GM19468 (cell line): ENCODE measurements around the gene B3GNT2.
"Not testable (repeated sequence)": the region's sequence is repeated elsewhere in the genome, so short reads cannot be mapped to it uniquely, and the experiment has no call there.

ENCODE experiments used
- ATAC-seq: cut with Tn5 transposase; IDR thresholded peaks from one replicate; pipeline ENCODE4 v1.9.1; 2021; ENCODE audit warnings: mild to moderate bottlenecking, moderate library complexity, moderate number of reproducible peaks; ENCODE audit not compliant: unreplicated experiment; ENCODE audit errors: extremely low read depth

B3GNT2 gene, protein sequence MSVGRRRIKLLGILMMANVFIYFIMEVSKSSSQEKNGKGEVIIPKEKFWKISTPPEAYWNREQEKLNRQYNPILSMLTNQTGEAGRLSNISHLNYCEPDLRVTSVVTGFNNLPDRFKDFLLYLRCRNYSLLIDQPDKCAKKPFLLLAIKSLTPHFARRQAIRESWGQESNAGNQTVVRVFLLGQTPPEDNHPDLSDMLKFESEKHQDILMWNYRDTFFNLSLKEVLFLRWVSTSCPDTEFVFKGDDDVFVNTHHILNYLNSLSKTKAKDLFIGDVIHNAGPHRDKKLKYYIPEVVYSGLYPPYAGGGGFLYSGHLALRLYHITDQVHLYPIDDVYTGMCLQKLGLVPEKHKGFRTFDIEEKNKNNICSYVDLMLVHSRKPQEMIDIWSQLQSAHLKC

GRCh38 chr2:62195421-62196277, at the start of gene B3GNT2:
B3GNT2 (plus strand) TSS chr2:62196115; CDS start chr2:62222221, 26,106 bp downstream.
- peak; percentile 38 for ATAC-seq

GRCh38 chr2:62146790-62147189, 49.1 kb upstream of the B3GNT2 start:
- not testable (repeated sequence) for ATAC-seq

- ATAC-seq, result no peak
Measured at GRCh38 chr2:62147610-62148301, 48.2 kb upstream of the B3GNT2 start.

DNA sequence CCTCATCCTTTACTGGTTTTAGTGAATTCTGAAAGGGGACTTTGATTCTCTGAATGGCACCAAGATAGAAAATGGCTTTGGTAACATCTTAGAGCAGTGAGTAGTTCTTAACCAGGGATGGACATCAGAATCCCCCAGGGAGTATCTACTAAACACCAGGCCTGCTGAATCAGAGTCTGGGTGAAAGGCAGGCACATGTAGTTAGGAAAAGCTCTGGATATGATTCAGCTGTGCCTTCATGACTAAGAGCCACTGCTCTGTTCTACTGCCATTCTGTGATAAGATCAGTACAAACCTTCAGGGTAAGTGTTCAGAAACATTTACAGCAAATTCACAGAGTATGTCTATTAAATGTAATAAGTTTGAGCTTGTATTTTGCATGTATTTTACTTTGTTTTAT, 46.2 kb upstream of the B3GNT2 start:
- ATAC-seq, result no peak

DNA sequence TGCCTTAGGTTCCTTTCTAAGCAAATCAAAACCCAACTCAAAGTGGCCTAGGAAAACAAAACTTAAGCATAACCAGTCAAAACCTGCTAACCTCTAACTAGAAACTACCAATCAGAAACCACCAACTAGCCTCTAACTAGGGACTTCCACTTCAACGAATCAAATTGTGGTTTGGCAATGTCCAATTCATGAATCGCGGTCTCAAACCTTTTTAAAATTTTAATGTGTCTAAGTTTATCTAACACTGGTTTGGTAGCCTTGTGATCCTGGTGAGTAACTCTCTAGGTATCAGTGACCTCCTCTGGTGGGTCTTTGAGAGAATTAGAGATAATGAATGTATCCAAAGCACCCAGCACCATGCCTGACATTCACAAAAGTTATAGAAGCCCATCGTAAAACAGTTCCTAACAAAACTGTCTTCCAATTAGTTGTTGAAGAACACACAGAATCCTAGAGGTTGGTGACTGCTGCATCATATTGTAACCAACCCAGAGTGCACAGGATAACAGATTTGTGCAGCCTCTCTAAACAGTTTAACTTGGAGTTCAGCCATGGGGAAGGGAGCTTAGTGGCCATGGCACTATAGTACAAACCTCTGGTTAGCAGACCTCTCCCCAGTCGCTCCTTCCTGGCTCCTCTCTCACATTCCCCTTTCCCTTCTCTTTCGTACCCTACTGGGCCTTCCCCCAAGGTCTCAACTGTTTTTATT, 45.2 kb upstream of the B3GNT2 start:
- no peak for ATAC-seq

GRCh38 chr2:62151306-62151638, 44.6 kb upstream of the B3GNT2 start:
- ATAC-seq, result no peak

GRCh38 chr2:62152000-62152399, 43.9 kb upstream of the B3GNT2 start:
- no peak for ATAC-seq

DNA sequence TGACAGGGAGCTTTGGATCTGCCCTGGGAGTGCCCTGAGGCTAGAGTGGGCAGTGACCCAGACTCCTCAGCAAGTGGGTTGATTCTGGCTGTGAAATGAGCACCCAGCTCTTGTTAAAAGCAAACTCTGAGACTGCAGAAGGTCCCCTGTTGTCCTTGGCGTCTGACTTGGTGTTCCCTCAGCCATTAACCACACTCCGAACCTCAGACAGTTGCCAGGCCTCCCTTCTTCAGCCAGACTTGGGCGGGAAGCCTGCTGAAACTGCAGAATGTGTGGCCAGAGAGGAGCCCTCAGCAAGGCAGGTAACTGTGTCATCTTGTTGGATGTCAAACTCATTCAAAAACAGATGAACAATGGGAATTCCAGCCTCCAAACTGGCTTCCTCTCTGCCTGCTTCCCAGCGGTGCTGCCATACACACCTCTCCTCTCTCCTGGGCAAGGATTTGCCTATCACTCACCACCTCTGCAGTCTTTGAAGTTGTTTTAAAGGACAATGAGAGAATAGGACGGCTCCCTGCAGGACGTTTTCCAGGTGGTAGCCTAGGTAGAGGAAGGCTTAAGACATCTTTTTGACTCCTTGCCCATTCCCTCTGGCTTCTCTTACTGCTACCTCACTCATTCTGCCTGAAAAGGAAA, 38.9 kb upstream of the B3GNT2 start:
- ATAC-seq, result no peak

GRCh38 chr2:62158444-62159121, 37.3 kb upstream of the B3GNT2 start:
- ATAC-seq, result no peak

GRCh38 chr2:62160691-62161090, 35.2 kb upstream of the B3GNT2 start:
- not testable (repeated sequence) for ATAC-seq

- ATAC-seq, result no peak
Measured at GRCh38 chr2:62163106-62163831, 32.6 kb upstream of the B3GNT2 start.

- no peak for ATAC-seq
Measured at GRCh38 chr2:62163834-62164233, 32.1 kb upstream of the B3GNT2 start.

DNA sequence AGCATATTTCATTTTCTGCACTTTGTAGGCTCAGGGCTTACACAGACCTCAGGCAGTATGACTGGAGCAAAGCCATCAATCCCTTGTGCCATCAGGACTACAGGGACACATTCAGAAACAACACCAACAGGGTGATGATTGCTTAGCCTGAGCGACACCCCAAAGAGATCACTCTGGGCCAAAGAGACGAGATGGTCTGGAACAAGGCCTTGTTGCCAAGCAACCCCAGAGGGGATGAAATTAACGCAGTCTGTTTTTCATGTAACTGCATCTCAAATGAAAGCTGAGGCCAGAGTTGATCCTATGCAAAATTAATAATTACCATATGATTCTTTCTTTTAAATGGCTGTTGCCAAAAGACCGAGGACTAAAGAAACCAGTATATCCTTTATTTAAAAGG, 20.2 kb upstream of the B3GNT2 start:
- ATAC-seq, result no peak

- ATAC-seq, result no peak
Measured at GRCh38 chr2:62176801-62177200, 19.1 kb upstream of the B3GNT2 start.

DNA sequence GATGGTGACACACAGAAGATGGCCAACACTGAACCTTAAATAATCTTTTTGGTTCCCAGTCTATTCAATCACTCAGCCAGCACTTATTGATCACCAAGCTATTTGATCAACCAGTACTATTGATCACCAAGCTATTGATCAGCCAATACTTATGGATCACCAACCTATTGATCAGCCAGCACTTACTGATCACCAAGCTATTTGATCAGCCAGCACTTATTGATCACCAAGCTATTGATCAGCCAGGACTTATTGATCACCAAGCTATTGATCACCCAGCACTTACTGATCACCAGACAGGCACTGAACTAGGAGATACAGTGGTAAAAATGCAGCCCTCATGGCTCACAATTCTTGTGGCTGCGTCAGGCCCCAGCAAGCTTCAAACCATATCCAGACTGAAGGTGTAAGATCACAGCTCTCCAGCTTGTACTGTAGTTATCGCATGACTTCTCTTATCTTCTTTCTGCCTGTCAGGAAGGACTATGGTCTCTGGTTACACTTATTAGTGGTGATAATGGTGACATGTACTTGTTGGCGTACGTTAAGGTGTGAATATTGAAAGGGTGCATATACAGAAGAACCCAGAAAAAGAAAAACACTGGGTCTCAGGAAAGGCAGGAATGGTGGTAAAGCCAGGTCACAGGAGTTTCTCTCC, 18.4 kb upstream of the B3GNT2 start:
- no peak for ATAC-seq

GRCh38 chr2:62178741-62179271, 17.1 kb upstream of the B3GNT2 start:
- no peak for ATAC-seq

- ATAC-seq, result no peak
Measured at GRCh38 chr2:62180975-62181374, 14.9 kb upstream of the B3GNT2 start.

- no peak for ATAC-seq
Measured at GRCh38 chr2:62181843-62182242, 14.1 kb upstream of the B3GNT2 start.
